Type B pancreatic cell (in vitro differentiated cells): Measurements from ENCODE around the gene EMILIN3. TPM values are rescaled to one million over a fixed set of nuclear protein-coding genes. Genes with fewer than 3 reads are reported as not detected.
A peak's percentile ranks its signal among the peaks of the same experiment; 100 is the strongest.

ENCODE experiments used
- DNase-seq: peaks from one replicate; pipeline ENCODE4 v3.0.0; 2021; ENCODE audit warnings: mixed read lengths; ENCODE audit not compliant: unreplicated experiment; ENCODE audit errors: extremely low spot score
- H3K27ac Mint-ChIP-seq: 2 replicates; pipeline ENCODE4 v1.8.0; 2021; ENCODE audit warnings: mild to moderate bottlenecking, mixed read lengths
- H3K27me3 Mint-ChIP-seq: 2 replicates; pipeline ENCODE4 v1.8.0; 2021; ENCODE audit warnings: mixed read lengths
- H3K36me3 Mint-ChIP-seq: 2 replicates; pipeline ENCODE4 v1.8.0; 2021; ENCODE audit warnings: mixed read lengths
- H3K4me1 Mint-ChIP-seq: one replicate; pipeline ENCODE4 v1.8.0; 2021; ENCODE audit warnings: mixed read lengths; ENCODE audit not compliant: unreplicated experiment
- H3K4me3 Mint-ChIP-seq: 2 replicates; pipeline ENCODE4 v1.8.0; 2021; ENCODE audit warnings: mild to moderate bottlenecking, mixed read lengths
- H3K9me3 Mint-ChIP-seq: 2 replicates; pipeline ENCODE4 v1.8.0; 2021; ENCODE audit warnings: mixed read lengths
- CTCF ChIP-seq: fragments of 200-600 bp; sonication (generic); conservative IDR thresholded peaks from 2 replicates; pipeline ENCODE4 v1.5.0; 2021; ENCODE audit warnings: antibody characterized with exemption, mild to moderate bottlenecking
- total RNA-seq: library from RNA; stranded (reverse); gene quantifications from 2 replicates; pipeline ENCODE4 v1.2.1, GENCODE V29; 2021; ENCODE audit warnings: low replicate concordance

Gene EMILIN3
- total RNA-seq, 1 donor from 2014 or later: 10.3 TPM

DNA sequence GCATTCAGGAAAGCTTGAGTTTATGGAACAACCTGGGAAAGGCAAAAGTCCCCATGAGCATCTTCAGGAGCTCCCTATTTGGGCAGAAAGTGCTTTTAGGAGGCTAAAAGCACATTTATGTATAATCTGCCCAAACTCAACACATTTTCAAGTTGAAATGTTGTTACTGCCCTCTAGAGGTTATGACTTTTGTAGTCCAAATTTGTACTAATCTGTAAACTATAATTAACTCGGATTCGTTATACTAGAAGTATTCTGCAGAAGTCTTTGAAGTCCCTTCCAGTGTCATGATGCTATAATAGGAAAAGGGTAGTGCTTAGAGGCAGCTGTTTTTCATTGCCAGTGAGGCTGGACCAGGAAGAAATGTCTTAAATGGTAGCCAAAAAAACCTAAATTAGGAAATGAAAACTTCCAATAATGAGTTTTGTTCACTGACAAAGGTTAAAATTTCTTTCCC, 44.8 kb upstream of the EMILIN3 start:
- Mint-ChIP-seq H3K27me3 (no peaks in the 10 kb centered on the region), H3K27ac (no peak overlapping the region), H3K9me3 (no peaks in the 10 kb centered on the region), H3K36me3 (peaks cover 47% of the 10 kb centered on the region), H3K4me3 (no peak overlapping the region), H3K4me1 (peaks cover 15% of the 10 kb centered on the region)
- no peak for DNase-seq
- TF ChIP-seq CTCF: peak; percentile 62

- Mint-ChIP-seq H3K27ac (no peak overlapping the region), H3K4me3 (no peak overlapping the region), H3K27me3 (no peaks in the 10 kb centered on the region), H3K36me3 (peaks cover 40% of the 10 kb centered on the region), H3K4me1 (peaks cover 15% of the 10 kb centered on the region), H3K9me3 (no peaks in the 10 kb centered on the region)
- TF ChIP-seq CTCF: no peak
- no peak for DNase-seq
Observed at GRCh38 chr20:41408986-41409385, 42.4 kb upstream of the EMILIN3 start.

DNA sequence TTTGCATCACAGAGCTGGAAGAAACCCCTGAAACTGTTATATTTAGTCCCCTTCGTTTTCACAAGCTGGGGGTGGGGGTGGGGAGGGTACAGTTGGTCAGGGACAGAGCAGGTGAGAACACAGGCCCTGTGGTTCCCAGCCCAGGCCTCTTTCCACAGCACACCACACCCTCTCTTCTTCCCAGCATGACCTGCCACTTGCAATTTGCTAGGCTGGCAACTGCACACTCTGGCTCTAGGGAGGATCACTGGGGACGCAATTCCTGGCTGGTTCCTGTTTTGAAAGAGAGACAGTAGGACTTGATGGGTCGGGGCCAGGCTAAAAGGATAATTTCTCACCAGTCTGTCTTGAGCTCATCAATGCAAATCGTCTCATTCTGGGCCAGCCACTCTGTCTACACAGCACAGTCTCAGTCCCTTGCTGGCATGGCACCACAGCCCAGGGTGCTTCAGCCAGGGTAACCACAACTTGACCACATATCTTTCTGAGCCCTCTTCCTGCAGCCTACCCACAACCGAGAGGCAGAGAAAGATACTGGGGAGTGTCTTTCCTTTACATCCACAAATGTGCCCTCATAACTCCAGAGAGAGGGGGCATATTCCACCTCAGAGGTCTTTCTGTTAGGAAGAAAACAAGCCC, 41.7 kb upstream of the EMILIN3 start:
- TF ChIP-seq CTCF: no peak
- no peak for DNase-seq
- H3K9me3 Mint-ChIP-seq: no peaks in the 10 kb centered on the region
- H3K27ac Mint-ChIP-seq: no peak overlapping the region
- peaks cover 15% of the 10 kb centered on the region for H3K4me1 Mint-ChIP-seq
- peaks cover 34% of the 10 kb centered on the region for H3K36me3 Mint-ChIP-seq
- no peaks in the 10 kb centered on the region for H3K27me3 Mint-ChIP-seq
- H3K4me3 Mint-ChIP-seq: no peak overlapping the region

DNA sequence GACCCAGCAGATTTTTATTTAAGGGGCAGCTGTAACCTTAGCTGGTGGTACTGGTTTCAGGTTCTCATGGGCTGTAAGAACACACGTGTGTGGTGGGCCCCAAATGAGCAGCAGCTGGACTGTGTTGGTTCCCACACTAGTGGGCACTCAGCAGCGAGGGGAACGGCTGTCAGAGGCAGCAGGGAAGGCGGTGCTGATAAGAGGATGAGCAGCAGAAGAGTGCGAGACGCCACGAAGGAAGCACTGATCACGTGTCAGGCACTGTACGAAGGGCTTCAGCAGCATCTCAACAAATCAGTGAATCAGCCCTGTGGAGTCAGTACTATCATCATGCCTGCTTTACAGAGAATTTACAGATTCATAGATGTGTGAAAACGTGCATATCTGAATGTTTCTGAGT, 41.0 kb upstream of the EMILIN3 start:
- TF ChIP-seq CTCF: no peak
- Mint-ChIP-seq H3K4me1 (peaks cover 13% of the 10 kb centered on the region), H3K36me3 (peaks cover 32% of the 10 kb centered on the region), H3K27ac (no peak overlapping the region), H3K27me3 (no peaks in the 10 kb centered on the region), H3K4me3 (no peak overlapping the region), H3K9me3 (no peaks in the 10 kb centered on the region)
- DNase-seq: no peak

DNA sequence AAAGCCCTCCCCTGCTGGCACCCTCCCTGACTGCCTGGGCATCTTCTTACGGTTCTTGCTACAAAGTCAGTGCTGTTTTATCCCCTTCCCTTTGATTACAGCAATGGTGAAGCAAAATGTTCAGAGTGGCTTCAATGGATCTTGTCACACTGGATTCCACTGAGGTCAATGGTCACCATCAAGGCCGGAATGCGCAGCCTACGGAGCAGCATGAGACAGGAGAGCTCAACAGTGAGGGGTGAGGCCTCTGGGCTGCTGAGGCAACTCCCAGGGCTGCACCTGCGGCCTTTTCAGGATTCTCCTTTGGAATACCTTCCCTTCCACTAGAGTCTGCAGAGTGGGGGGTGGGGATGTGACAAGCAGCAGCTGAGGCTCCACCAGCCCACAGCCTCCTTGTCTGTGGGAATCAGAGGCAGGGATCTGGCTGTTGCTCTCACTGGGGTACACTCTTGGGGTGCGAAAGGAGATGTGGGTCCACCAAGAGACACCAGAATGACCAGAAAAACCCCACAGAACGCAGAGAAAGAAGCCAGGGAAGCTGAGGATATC, 40.4 kb upstream of the EMILIN3 start:
- no peak for DNase-seq
- TF ChIP-seq CTCF: no peak
- Mint-ChIP-seq H3K36me3 (peaks cover 32% of the 10 kb centered on the region), H3K27me3 (no peaks in the 10 kb centered on the region), H3K4me3 (no peak overlapping the region), H3K27ac (no peak overlapping the region), H3K9me3 (no peaks in the 10 kb centered on the region), H3K4me1 (peaks cover 7% of the 10 kb centered on the region)
